SU-DHL-6 (cell line): Measurements from ENCODE around the gene LTBP2.

Experiments
- H2AFZ ChIP-seq: fragments of 200-600 bp; sonication (generic); 2 replicates; pipeline ENCODE4 v1.6.1; 2014; ENCODE audit warnings: low read depth, mild to moderate bottlenecking, moderate library complexity, mixed read lengths, antibody characterized with exemption, low read length; ENCODE audit not compliant: severe bottlenecking
- H3F3A ChIP-seq: fragments of 200-600 bp; shearing (Covaris generic); 2 replicates; pipeline ENCODE4 v1.6.0; 2016; ENCODE audit warnings: antibody characterized with exemption, mild to moderate bottlenecking; ENCODE audit not compliant: insufficient read depth
- H3K27ac ChIP-seq: fragments of 200-600 bp; sonication (generic); 2 replicates; pipeline ENCODE4 v1.5.1; 2016; ENCODE audit warnings: low read depth, mild to moderate bottlenecking, low read length, moderate library complexity, mixed read lengths
- H3K27me3 ChIP-seq: fragments of 200-600 bp; sonication (generic), shearing (Covaris generic); 2 replicates; pipeline ENCODE4 v1.6.0; 2014; ENCODE audit warnings: mild to moderate bottlenecking, low read length
- H3K36me3 ChIP-seq: fragments of 200-600 bp; sonication (generic); 2 replicates; pipeline ENCODE4 v1.6.1; 2014; ENCODE audit warnings: mild to moderate bottlenecking, low read length, mixed read lengths
- H3K4me2 ChIP-seq: fragments of 300-600, 200-600 bp; shearing (Covaris generic), sonication (generic); 2 replicates; pipeline ENCODE4 v1.6.0; 2014; ENCODE audit warnings: low read length, low read depth, mild to moderate bottlenecking; ENCODE audit not compliant: poor library complexity, severe bottlenecking
- H3K4me3 ChIP-seq: fragments of 200-600 bp; sonication (generic); 2 replicates; pipeline ENCODE4 v1.5.1; 2014; ENCODE audit warnings: antibody characterized with exemption, low read length, mild to moderate bottlenecking, mixed read lengths; ENCODE audit not compliant: insufficient read depth, poor library complexity, severe bottlenecking
- H3K79me2 ChIP-seq: fragments of 200-600 bp; sonication (generic); 2 replicates; pipeline ENCODE4 v1.6.1; 2014; ENCODE audit warnings: mild to moderate bottlenecking, low read length, moderate library complexity; ENCODE audit not compliant: insufficient read depth
- H3K9ac ChIP-seq: fragments of 200-600 bp; sonication (generic); 2 replicates; pipeline ENCODE4 v1.7.0; 2014; ENCODE audit warnings: mild to moderate bottlenecking, low read length
- H3K9me2 ChIP-seq: fragments of 200-600 bp; sonication (generic); replicated peaks from 2 replicates; pipeline ENCODE4 v1.6.1; 2014; ENCODE audit warnings: low read length; ENCODE audit not compliant: insufficient read depth
- H3K9me3 ChIP-seq: fragments of 200-600 bp; sonication (generic); 2 replicates; pipeline ENCODE4 v1.6.1; 2014; ENCODE audit warnings: low read length, mixed read lengths; ENCODE audit not compliant: insufficient read depth
- H4K20me1 ChIP-seq: fragments of 200-600 bp; sonication (generic); 2 replicates; pipeline ENCODE4 v1.6.1; 2014; ENCODE audit warnings: low read depth, mild to moderate bottlenecking, antibody characterized with exemption, low read length, moderate library complexity, mixed read lengths
- EZH2phosphoT487 ChIP-seq: fragments of 200-600 bp; sonication (generic), shearing (Covaris generic); conservative IDR thresholded peaks from 2 replicates; pipeline ENCODE4 v1.6.1; 2018; ENCODE audit warnings: mild to moderate bottlenecking, antibody characterized with exemption, low read length, moderate library complexity, mixed read lengths
- TF ChIP-seq, protein P1 (sequence below): fragments of 200-600 bp; sonication (generic); IDR thresholded peaks from one replicate; pipeline ENCODE4 v1.5.1; 2017; ENCODE audit warnings: antibody characterized with exemption, mild to moderate bottlenecking, low read length, moderate library complexity; ENCODE audit not compliant: insufficient read depth, poor library complexity, severe bottlenecking

Gene LTBP2

DNA sequence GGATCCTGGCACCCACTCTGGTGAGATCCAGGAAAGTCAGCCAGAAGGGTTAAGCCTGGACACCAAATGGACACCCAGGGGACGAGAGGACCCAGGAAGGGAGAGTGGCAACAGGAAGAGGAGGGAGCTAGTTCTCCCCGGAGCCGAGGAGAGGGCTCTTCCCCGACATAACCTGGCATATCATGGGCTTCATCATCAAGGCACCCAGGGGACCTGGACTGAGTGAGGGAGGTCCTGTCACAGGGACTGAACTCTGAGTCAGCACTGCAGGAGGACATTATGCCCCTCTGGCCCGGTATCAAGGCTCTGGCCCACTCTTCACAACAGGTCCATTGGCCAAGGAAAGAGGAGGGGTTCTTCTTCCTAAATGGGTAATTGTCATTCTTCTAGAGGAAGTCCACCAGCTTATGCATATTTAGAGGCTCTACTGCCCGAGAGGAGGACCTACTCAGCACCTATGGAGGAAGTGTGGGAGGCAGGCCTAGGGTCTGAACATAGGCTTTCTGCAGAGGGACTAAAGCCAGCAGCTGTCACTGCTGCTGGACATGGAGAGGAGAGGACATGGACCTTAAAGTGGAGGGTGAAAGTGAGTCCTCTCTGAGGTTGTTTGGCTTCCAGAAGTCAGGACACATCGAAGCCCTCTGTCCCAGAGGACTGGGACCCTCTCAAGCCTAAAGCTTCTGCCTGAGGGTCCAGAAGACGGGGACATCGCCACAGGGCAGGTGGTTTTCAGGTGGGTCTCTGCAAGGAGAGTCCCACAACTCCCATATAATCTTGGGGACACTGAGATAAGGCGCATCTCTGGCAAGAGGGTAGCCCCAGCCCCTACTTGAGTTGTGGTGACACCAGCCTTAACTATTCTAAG is 99.8 kb downstream of the LTBP2 start:
- Histone ChIP-seq H3K36me3 (no peaks in the 10 kb centered on the region), H3K79me2 (no peaks in the 10 kb centered on the region), H3F3A (no peaks in the 10 kb centered on the region), H3K27ac (no peak overlapping the region), H3K4me3 (no peak overlapping the region), H3K9ac (no peak overlapping the region), H3K9me3 (no peaks in the 10 kb centered on the region), H3K9me2 (no peaks in the 10 kb centered on the region), H3K27me3 (no peaks in the 10 kb centered on the region), H3K4me2 (no peak overlapping the region), H2AFZ (no peak overlapping the region), H4K20me1 (no peaks in the 10 kb centered on the region)
- no peak for TF ChIP-seq EZH2phosphoT487
- TF ChIP-seq, protein P1, sequence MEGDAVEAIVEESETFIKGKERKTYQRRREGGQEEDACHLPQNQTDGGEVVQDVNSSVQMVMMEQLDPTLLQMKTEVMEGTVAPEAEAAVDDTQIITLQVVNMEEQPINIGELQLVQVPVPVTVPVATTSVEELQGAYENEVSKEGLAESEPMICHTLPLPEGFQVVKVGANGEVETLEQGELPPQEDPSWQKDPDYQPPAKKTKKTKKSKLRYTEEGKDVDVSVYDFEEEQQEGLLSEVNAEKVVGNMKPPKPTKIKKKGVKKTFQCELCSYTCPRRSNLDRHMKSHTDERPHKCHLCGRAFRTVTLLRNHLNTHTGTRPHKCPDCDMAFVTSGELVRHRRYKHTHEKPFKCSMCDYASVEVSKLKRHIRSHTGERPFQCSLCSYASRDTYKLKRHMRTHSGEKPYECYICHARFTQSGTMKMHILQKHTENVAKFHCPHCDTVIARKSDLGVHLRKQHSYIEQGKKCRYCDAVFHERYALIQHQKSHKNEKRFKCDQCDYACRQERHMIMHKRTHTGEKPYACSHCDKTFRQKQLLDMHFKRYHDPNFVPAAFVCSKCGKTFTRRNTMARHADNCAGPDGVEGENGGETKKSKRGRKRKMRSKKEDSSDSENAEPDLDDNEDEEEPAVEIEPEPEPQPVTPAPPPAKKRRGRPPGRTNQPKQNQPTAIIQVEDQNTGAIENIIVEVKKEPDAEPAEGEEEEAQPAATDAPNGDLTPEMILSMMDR: no peak

DNA sequence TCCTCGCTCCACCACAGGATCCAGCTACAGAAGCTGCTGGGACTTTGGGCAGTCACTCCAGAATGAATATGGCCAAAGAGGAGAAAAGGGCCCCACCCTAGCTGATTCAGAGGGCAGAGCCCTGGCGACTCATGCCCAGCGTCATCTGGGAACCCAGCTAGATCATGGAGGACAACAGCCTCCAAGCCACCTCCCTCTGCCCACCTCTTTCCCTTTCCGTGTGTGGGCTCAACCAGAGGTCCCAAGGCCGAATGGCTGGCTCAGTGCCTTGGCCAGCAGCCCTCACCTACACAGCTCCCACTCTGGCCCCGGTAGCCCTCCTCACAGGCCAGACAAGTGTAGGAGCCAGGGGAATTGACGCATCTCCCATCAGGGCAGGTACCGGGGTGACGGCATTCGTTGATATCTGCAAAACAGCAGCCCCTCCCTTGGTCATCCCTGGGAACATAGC is 101.1 kb downstream of the LTBP2 start:
- Histone ChIP-seq H3K79me2 (no peaks in the 10 kb centered on the region), H3K36me3 (no peaks in the 10 kb centered on the region), H2AFZ (no peak overlapping the region), H3K4me3 (no peak overlapping the region), H3K27me3 (no peaks in the 10 kb centered on the region), H3K9me3 (no peaks in the 10 kb centered on the region), H4K20me1 (no peaks in the 10 kb centered on the region), H3K9ac (no peak overlapping the region), H3F3A (no peaks in the 10 kb centered on the region), H3K27ac (no peak overlapping the region), H3K9me2 (no peaks in the 10 kb centered on the region), H3K4me2 (no peak overlapping the region)
- TF ChIP-seq, protein P1: no peak
- no peak for TF ChIP-seq EZH2phosphoT487

DNA sequence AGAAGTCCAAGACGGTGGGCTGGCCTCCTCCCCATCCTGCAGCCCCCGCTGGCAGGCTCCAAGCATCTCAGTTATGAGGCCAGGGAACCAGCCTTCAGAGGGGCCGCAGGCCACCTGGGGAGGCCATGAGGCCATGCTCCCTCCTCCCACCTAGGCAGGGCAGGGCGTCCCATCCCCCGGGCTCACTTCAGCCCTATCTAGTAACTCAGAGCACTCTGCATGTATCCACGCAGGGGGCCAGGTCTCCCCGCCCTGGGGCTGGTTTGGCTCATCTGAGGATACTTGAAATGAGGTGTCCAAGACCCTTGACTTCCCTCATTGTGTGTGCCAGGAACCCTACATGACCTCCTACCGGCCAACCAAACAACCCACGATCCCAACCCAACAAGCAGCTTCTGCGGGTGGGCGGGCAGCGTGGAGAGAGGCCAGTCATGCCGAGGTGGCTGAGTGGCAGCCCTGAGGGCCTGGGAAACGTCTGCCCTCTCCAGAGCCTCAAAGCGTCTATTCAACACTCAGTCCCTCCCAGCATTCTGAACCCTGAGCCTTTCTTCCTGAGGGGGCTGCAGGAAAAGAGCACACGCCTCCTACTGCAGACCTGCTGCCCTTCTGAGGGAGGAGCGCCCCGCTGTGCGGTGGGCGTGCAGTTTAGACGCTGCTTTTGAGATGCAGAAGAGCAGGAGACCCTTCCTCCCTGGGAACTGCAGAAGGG is 101.7 kb downstream of the LTBP2 start:
- Histone ChIP-seq H3K9ac (no peak overlapping the region), H3K4me2 (no peak overlapping the region), H4K20me1 (no peaks in the 10 kb centered on the region), H2AFZ (no peak overlapping the region), H3K9me2 (no peaks in the 10 kb centered on the region), H3F3A (no peaks in the 10 kb centered on the region), H3K79me2 (no peaks in the 10 kb centered on the region), H3K27me3 (no peaks in the 10 kb centered on the region), H3K27ac (no peak overlapping the region), H3K4me3 (no peak overlapping the region), H3K36me3 (no peaks in the 10 kb centered on the region), H3K9me3 (no peaks in the 10 kb centered on the region)
- TF ChIP-seq, protein P1: no peak
- TF ChIP-seq EZH2phosphoT487: no peak
